Activated CD4-positive, alpha-beta T cell treated with anti-CD3 and anti-CD28 coated beads, Interleukin-2, amount 10 ng/mL, durations not matched to agents 7 days and 5 days (primary cell): ENCODE data around the gene PAN3. TPM values are rescaled to one million over a fixed set of nuclear protein-coding genes. Genes with fewer than 3 reads are reported as not detected.

Experiments used
- CTCF ChIA-PET: fragments of 350-600 bp; sonication (Branson Sonifier 250); formaldehyde crosslinking; loops from one replicate; lab custom pipeline; 2021; ENCODE audit warnings: antibody characterized with exemption; lab: Charles Lee
- POLR2A ChIA-PET: fragments of 350-600 bp; sonication (Branson Sonifier 250); formaldehyde crosslinking; loops from one replicate; lab custom pipeline; 2021; ENCODE audit warnings: antibody characterized with exemption; lab: Charles Lee
- DNase-seq: peaks from one replicate; pipeline ENCODE4 v3.0.0-alpha.2; 2020
- H3K27ac Mint-ChIP-seq: one replicate; pipeline ENCODE4 v1.8.0; 2021; ENCODE audit warnings: mild to moderate bottlenecking, moderate library complexity, mixed read lengths
- H3K27me3 Mint-ChIP-seq: one replicate; pipeline ENCODE4 v1.8.0; 2021; ENCODE audit warnings: mixed read lengths
- H3K36me3 Mint-ChIP-seq: one replicate; pipeline ENCODE4 v1.8.0; 2021; ENCODE audit warnings: low read depth, mixed read lengths
- H3K4me1 Mint-ChIP-seq: one replicate; pipeline ENCODE4 v1.8.0; 2021; ENCODE audit warnings: mixed read lengths
- H3K4me3 Mint-ChIP-seq: one replicate; pipeline ENCODE4 v1.8.0; 2021; ENCODE audit warnings: mild to moderate bottlenecking, moderate library complexity, mixed read lengths
- H3K9me3 Mint-ChIP-seq: one replicate; pipeline ENCODE4 v1.8.0; 2021; ENCODE audit warnings: mixed read lengths
- total RNA-seq, 2 experiments: library from RNA; stranded (reverse); gene quantifications; one replicate each; pipeline ENCODE4 v1.2.3, GENCODE V29; 2021

PAN3 gene
- total RNA-seq, 2 experiments from 2014 or later: 46.1 to 47.1 TPM

- POLR2A ChIA-PET: no interaction called here
- no peak overlapping the region for H3K4me3 Mint-ChIP-seq
- no peaks in the 10 kb centered on the region for H3K27me3 Mint-ChIP-seq
- H3K27ac Mint-ChIP-seq: no peak overlapping the region
- peaks cover 7% of the 10 kb centered on the region for H3K9me3 Mint-ChIP-seq
- peaks cover 30% of the 10 kb centered on the region for H3K4me1 Mint-ChIP-seq
- H3K36me3 Mint-ChIP-seq: peaks cover 45% of the 10 kb centered on the region
- CTCF ChIA-PET: no interaction called here
- no peak for DNase-seq
Measured at GRCh38 chr13:28250542-28250941, 112.2 kb downstream of the PAN3 start.

- POLR2A ChIA-PET: no interaction called here
- peaks cover 3% of the 10 kb centered on the region for H3K9me3 Mint-ChIP-seq
- CTCF ChIA-PET: no interaction called here
- H3K4me1 Mint-ChIP-seq: peaks cover 30% of the 10 kb centered on the region
- H3K27me3 Mint-ChIP-seq: no peaks in the 10 kb centered on the region
- no peak overlapping the region for H3K4me3 Mint-ChIP-seq
- H3K36me3 Mint-ChIP-seq: peaks cover 43% of the 10 kb centered on the region
- H3K27ac Mint-ChIP-seq: peak overlapping the region; percentile 41
- no peak for DNase-seq
Measured at GRCh38 chr13:28251466-28251865, 113.1 kb downstream of the PAN3 start.

GRCh38 chr13:28252547-28252946 lies 114.2 kb downstream of the PAN3 start:
- no peak overlapping the region for H3K27ac Mint-ChIP-seq
- no peaks in the 10 kb centered on the region for H3K27me3 Mint-ChIP-seq
- CTCF ChIA-PET: no interaction called here
- H3K9me3 Mint-ChIP-seq: no peaks in the 10 kb centered on the region
- POLR2A ChIA-PET: no interaction called here
- DNase-seq: no peak
- H3K4me1 Mint-ChIP-seq: peaks cover 30% of the 10 kb centered on the region
- H3K4me3 Mint-ChIP-seq: no peak overlapping the region
- H3K36me3 Mint-ChIP-seq: peaks cover 42% of the 10 kb centered on the region

GRCh38 chr13:28257305-28257704 lies 119.0 kb downstream of the PAN3 start:
- peaks cover 32% of the 10 kb centered on the region for H3K36me3 Mint-ChIP-seq
- no peak for DNase-seq
- no peaks in the 10 kb centered on the region for H3K9me3 Mint-ChIP-seq

GRCh38 chr13:28258417-28258816 lies 120.1 kb downstream of the PAN3 start:
- Mint-ChIP-seq H3K36me3 (peaks cover 40% of the 10 kb centered on the region), H3K27me3 (no peaks in the 10 kb centered on the region), H3K9me3 (no peaks in the 10 kb centered on the region), H3K27ac (no peak overlapping the region), H3K4me3 (no peak overlapping the region), H3K4me1 (no peaks in the 10 kb centered on the region)
- ChIA-PET POLR2A (no interaction called here), CTCF (interaction anchor here (0.6 kb wide), 1 partner anchor 957 kb away, joined by 4 read pairs; no protein-coding TSS in a partner anchor)
- no peak for DNase-seq

More at GRCh38 chr13:28257305-28257704, 119.0 kb downstream of the PAN3 start:
- H3K4me1 Mint-ChIP-seq: no peaks in the 10 kb centered on the region
- ChIA-PET POLR2A (no interaction called here), CTCF (no interaction called here)
- H3K27ac Mint-ChIP-seq: no peak overlapping the region
- H3K27me3 Mint-ChIP-seq: no peaks in the 10 kb centered on the region
- no peak overlapping the region for H3K4me3 Mint-ChIP-seq

- H3K9me3 Mint-ChIP-seq: peaks cover 6% of the 10 kb centered on the region
- no peak for DNase-seq
- H3K27ac Mint-ChIP-seq: no peak overlapping the region
- H3K4me1 Mint-ChIP-seq: peaks cover 11% of the 10 kb centered on the region
- ChIA-PET CTCF (no interaction called here), POLR2A (no interaction called here)
- no peaks in the 10 kb centered on the region for H3K27me3 Mint-ChIP-seq
- H3K36me3 Mint-ChIP-seq: peaks cover 58% of the 10 kb centered on the region
- no peak overlapping the region for H3K4me3 Mint-ChIP-seq
Measured at GRCh38 chr13:28267497-28267896, 129.2 kb downstream of the PAN3 start.

GRCh38 chr13:28268800-28269223 lies 130.5 kb downstream of the PAN3 start:
- Mint-ChIP-seq H3K27ac (peak overlapping the region; percentile 37), H3K9me3 (peaks cover 6% of the 10 kb centered on the region), H3K27me3 (no peaks in the 10 kb centered on the region), H3K36me3 (peaks cover 52% of the 10 kb centered on the region), H3K4me1 (peaks cover 11% of the 10 kb centered on the region), H3K4me3 (no peak overlapping the region)
- ChIA-PET POLR2A (no interaction called here), CTCF (no interaction called here)
- DNase-seq: no peak

GRCh38 chr13:28271056-28271840 lies 132.9 kb downstream of the PAN3 start:
- DNase-seq: no peak
- Mint-ChIP-seq H3K27ac (no peak overlapping the region), H3K4me3 (no peak overlapping the region), H3K4me1 (peaks cover 11% of the 10 kb centered on the region), H3K27me3 (no peaks in the 10 kb centered on the region), H3K9me3 (peaks cover 6% of the 10 kb centered on the region), H3K36me3 (peaks cover 58% of the 10 kb centered on the region)
- POLR2A ChIA-PET: no interaction called here
- CTCF ChIA-PET: interaction anchor here (0.5 kb wide), 1 partner anchor 28 kb away, joined by 3 read pairs; no protein-coding TSS in a partner anchor

GRCh38 chr13:28273919-28274318 lies 135.6 kb downstream of the PAN3 start:
- POLR2A ChIA-PET: no interaction called here
- Mint-ChIP-seq H3K27ac (no peak overlapping the region), H3K27me3 (no peaks in the 10 kb centered on the region), H3K36me3 (peaks cover 45% of the 10 kb centered on the region), H3K4me3 (no peak overlapping the region), H3K4me1 (peaks cover 2% of the 10 kb centered on the region), H3K9me3 (no peaks in the 10 kb centered on the region)
- CTCF ChIA-PET: no interaction called here
- DNase-seq: no peak

GRCh38 chr13:28282451-28282850 lies 144.1 kb downstream of the PAN3 start:
- Mint-ChIP-seq H3K4me3 (no peak overlapping the region), H3K4me1 (peaks cover 16% of the 10 kb centered on the region), H3K27me3 (no peaks in the 10 kb centered on the region), H3K27ac (no peak overlapping the region), H3K9me3 (no peaks in the 10 kb centered on the region), H3K36me3 (peaks cover 47% of the 10 kb centered on the region)
- ChIA-PET POLR2A (no interaction called here), CTCF (no interaction called here)
- no peak for DNase-seq

GRCh38 chr13:28283600-28283999 lies 145.3 kb downstream of the PAN3 start:
- no peak for DNase-seq
- Mint-ChIP-seq H3K9me3 (no peaks in the 10 kb centered on the region), H3K36me3 (peaks cover 56% of the 10 kb centered on the region), H3K27me3 (no peaks in the 10 kb centered on the region), H3K27ac (no peak overlapping the region), H3K4me3 (no peak overlapping the region), H3K4me1 (peaks cover 16% of the 10 kb centered on the region)
- ChIA-PET POLR2A (no interaction called here), CTCF (interaction anchor here (0.6 kb wide), 1 partner anchor 74 kb away, joined by 3 read pairs; no protein-coding TSS in a partner anchor)

- H3K4me1 Mint-ChIP-seq: peaks cover 14% of the 10 kb centered on the region
- ChIA-PET POLR2A (interaction anchor here (1.1 kb wide), 1 partner anchor 26 kb away, joined by 3 read pairs; no protein-coding TSS in a partner anchor), CTCF (interaction anchor here (0.6 kb wide), 2 partner anchors 26 to 153 kb away, joined by 3 to 5 read pairs; no protein-coding TSS in a partner anchor)
- H3K27ac Mint-ChIP-seq: no peak overlapping the region
- DNase-seq: no peak
- no peak overlapping the region for H3K4me3 Mint-ChIP-seq
- H3K9me3 Mint-ChIP-seq: no peaks in the 10 kb centered on the region
- peaks cover 46% of the 10 kb centered on the region for H3K36me3 Mint-ChIP-seq
- H3K27me3 Mint-ChIP-seq: no peaks in the 10 kb centered on the region
Measured at GRCh38 chr13:28286263-28286662, 147.9 kb downstream of the PAN3 start.

GRCh38 chr13:28297341-28297740 lies 159.0 kb downstream of the PAN3 start:
- DNase-seq: no peak
- ChIA-PET CTCF (no interaction called here), POLR2A (no interaction called here)
- Mint-ChIP-seq H3K27me3 (no peaks in the 10 kb centered on the region), H3K36me3 (peaks cover 28% of the 10 kb centered on the region), H3K4me1 (peaks cover 10% of the 10 kb centered on the region), H3K4me3 (no peak overlapping the region), H3K9me3 (peaks cover 2% of the 10 kb centered on the region), H3K27ac (no peak overlapping the region)
